Spleen (tissue), 11 donors: ENCODE measurements around the gene NCOA1. TPM values are rescaled to one million over a fixed set of nuclear protein-coding genes. Genes with fewer than 3 reads are reported as not detected.

Experiments used
- DNase-seq: peaks from one replicate; pipeline ENCODE4 v3.0.0-alpha.2; 2020
- H3K27ac ChIP-seq, 8 donors: fragments of 200-600 bp; sonication (generic) in 7 of 8; 1 replicate in 4 of 8; 2 replicates in 4 of 8; pipeline versions ENCODE4 v1.5.0 to v1.8.0; 2016 to 2021; ENCODE audit warnings: inconsistent platforms in 4 of 8, mild to moderate bottlenecking in 4 of 8, moderate library complexity in 1 of 8
- H3K27me3 ChIP-seq, 7 donors: fragments of 200-600 bp; sonication (generic) in 6 of 7; replicated peaks in 1 of 7; 1 replicate in 4 of 7; 2 replicates in 3 of 7; pipeline versions ENCODE4 v1.5.0 to v1.8.0; 2016 to 2021; ENCODE audit warnings: inconsistent platforms in 3 of 7, mild to moderate bottlenecking in 1 of 7
- H3K36me3 ChIP-seq, 6 donors: fragments of 200-600 bp; sonication (generic) in 5 of 6; 1 replicate in 4 of 6; 2 replicates in 2 of 6; pipeline versions ENCODE4 v1.5.0 to v1.8.0; 2016 to 2021; ENCODE audit warnings: inconsistent platforms in 2 of 6
- H3K4me1 ChIP-seq, 6 donors: fragments of 200-600 bp; sonication (generic) in 5 of 6; 1 replicate in 3 of 6; 2 replicates in 3 of 6; pipeline versions ENCODE4 v1.5.0 to v1.8.0; 2016 to 2021; ENCODE audit warnings: inconsistent platforms in 3 of 6
- H3K4me3 ChIP-seq, 8 donors: fragments of 200-600 bp; sonication (generic) in 7 of 8; 1 replicate in 4 of 8; 2 replicates in 4 of 8; pipeline versions ENCODE4 v1.5.0 to v1.8.0; 2016 to 2021; ENCODE audit warnings: inconsistent platforms in 4 of 8, mild to moderate bottlenecking in 4 of 8, moderate library complexity in 2 of 8
- H3K9me3 ChIP-seq, 8 donors: fragments of 200-600 bp; sonication (generic) in 7 of 8; 1 replicate in 4 of 8; 2 replicates in 4 of 8; pipeline versions ENCODE4 v1.5.0 to v1.8.0; 2016 to 2021; ENCODE audit warnings: inconsistent platforms in 4 of 8
- POLR2A ChIP-seq, 3 donors: fragments of 450-650 bp; IDR thresholded peaks; one replicate each; pipeline ENCODE4 v1.5.1; 2017; ENCODE audit warnings: antibody characterized with exemption in 3 of 3, mild to moderate bottlenecking in 1 of 3
- POLR2AphosphoS5 ChIP-seq, 3 donors: sonication (generic); formaldehyde crosslinking; IDR thresholded peaks; one replicate each; pipeline ENCODE4 v1.5.1; 2017; ENCODE audit warnings: antibody characterized with exemption in 3 of 3
- WGBS, 5 donors: extraction: QIAGEN DNeasy Blood & Tissue Kit in 3 of 5; methylation state at CpG; one replicate each; pipeline versions ENCODE4 v1.1.5 to v1.1.7; 2013 to 2018; 5-methylcytosine and 5-hydroxymethylcytosine counted together
- intact Hi-C: fragments of 100-400 bp; cut with DNase I; formaldehyde crosslinking; loops from one replicate; pipeline ENCODE4 v1.15.0; 2023; ENCODE audit warnings: low total_unique reads
- polyA plus RNA-seq, 3 donors: library from polyadenylated mRNA; stranded (reverse); fragments of 200-250 nt; gene quantifications; one replicate each; pipeline ENCODE4 v1.2.1, GENCODE V29; 2013
- total RNA-seq, 7 donors: library from RNA; depleted of rRNA in 3 of 7; stranded (reverse); fragments of >200 nt in 3 of 7; fragmentation: NEBNext Ultra II Directional in 4 of 7; extraction: Animal tissue kit (Norgen Biotek cat#: 25700) in 4 of 7; gene quantifications; one replicate each; pipeline versions ENCODE4 v1.1.0 to v1.2.1, GENCODE V29; 2016 to 2021
- TF ChIP-seq, protein P1 (sequence below), 11 experiments: fragments of 200-600 bp in 7 of 11; fragments of 450-650 bp in 4 of 11; sonication (generic) in 4 of 11; IDR thresholded peaks in 8 of 11; conservative IDR thresholded peaks in 3 of 11; 1 replicate in 7 of 11; 2 replicates in 4 of 11; pipeline versions ENCODE4 v1.4.0 to v1.8.0; 2016 to 2021; ENCODE audit warnings: antibody characterized with exemption in 11 of 11, inconsistent platforms in 4 of 11, mild to moderate bottlenecking in 1 of 11
- donor health status: healthy with polysubstance abuse.
- donor health status: DM: no; HTN: no; CAD: no; lungs with moderate emphysema.
- donor health status: DM: no; HTN: no; CAD: no.
- donor health status: Bipolar disorder and iron deficiency.
- donor health status: healthy.
- donor health status: DM: no; HTN: no; CAD: no.
- donor health status: DM: yes; HTN: yes; CAD: no.

Gene NCOA1
- total and polyA plus RNA-seq, 10 donors: 4.4 to 73.6 (median 54.4) TPM

DNA sequence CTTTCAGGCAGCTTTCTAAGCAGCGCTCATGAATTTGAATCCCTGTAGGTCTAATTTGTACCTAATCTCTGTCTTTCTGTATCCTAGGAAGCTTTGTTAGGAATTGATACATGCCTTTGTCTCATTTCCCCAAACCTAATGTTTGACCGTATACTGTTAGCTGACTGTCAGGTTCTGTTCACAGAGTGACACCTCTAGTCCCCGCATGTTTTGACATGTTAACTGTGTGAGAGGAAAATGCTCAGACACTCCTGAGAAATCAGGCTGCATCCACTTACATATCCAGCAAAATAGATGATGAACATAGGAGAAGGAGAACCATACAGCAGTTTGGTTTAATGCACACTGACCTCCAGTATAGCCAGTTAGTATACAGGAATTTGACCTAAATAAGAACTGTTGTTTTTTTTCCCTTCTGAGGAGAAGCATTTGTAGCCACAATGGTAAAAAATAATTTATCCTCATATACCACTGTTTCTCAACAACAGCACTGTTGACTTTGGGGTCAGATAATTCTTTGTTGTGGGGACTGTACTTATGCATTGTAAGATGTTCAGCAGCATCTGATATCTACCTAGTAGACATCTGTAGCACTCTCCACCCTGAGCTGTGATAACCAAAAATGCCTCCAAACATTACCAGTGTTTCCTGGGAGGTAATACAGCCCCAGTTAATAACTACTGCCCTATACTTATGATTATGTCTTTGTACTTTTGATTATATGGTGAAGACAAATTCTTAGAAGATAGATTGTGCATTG is 130.9 kb downstream of the NCOA1 start:
- peaks cover 0 to 25% (median 0%) of the 10 kb centered on the region in 6 donors for H3K4me1 ChIP-seq
- no peaks in the 10 kb centered on the region for H3K36me3 ChIP-seq
- no peaks in the 10 kb centered on the region for H3K27me3 ChIP-seq
- DNase-seq: no peak
- H3K9me3 ChIP-seq: no peaks in the 10 kb centered on the region
- intact Hi-C loops: no loop called here
- no peak overlapping the region for H3K4me3 ChIP-seq
- no peak overlapping the region for H3K27ac ChIP-seq
- WGBS, 5 donors: 59 to 83% (median 64%) methylated on average over 3 of the region's 3 CpGs
- TF ChIP-seq, protein P1, sequence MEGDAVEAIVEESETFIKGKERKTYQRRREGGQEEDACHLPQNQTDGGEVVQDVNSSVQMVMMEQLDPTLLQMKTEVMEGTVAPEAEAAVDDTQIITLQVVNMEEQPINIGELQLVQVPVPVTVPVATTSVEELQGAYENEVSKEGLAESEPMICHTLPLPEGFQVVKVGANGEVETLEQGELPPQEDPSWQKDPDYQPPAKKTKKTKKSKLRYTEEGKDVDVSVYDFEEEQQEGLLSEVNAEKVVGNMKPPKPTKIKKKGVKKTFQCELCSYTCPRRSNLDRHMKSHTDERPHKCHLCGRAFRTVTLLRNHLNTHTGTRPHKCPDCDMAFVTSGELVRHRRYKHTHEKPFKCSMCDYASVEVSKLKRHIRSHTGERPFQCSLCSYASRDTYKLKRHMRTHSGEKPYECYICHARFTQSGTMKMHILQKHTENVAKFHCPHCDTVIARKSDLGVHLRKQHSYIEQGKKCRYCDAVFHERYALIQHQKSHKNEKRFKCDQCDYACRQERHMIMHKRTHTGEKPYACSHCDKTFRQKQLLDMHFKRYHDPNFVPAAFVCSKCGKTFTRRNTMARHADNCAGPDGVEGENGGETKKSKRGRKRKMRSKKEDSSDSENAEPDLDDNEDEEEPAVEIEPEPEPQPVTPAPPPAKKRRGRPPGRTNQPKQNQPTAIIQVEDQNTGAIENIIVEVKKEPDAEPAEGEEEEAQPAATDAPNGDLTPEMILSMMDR (IDR thresholded peaks at IDR 0.05 in 8 of 11, conservative IDR thresholded peaks at IDR 0.05 in 3 of 11): no peak
- TF ChIP-seq POLR2A (IDR thresholded peaks at IDR 0.05): no peak
- no peak for TF ChIP-seq POLR2AphosphoS5 (IDR thresholded peaks at IDR 0.05)

DNA sequence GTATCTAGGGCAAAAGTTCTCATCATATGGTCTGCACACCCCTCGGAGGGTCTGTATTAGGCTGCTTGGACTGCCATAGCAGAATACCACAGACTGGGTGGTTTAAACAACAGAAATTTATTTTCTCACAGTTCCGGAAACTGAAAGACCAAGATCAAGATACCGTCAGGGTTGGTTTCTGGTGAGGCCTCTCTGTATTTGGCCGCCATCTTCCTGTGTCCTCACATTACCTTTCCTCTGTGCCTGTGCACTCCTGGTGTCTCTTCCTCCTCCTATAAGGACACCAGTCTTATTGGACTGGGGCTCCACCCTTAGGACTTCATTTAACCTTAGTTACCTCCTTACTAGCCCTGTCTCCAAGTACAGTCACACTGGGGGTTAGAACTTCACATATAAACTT is 132.5 kb downstream of the NCOA1 start:
- H3K36me3 ChIP-seq: no peaks in the 10 kb centered on the region
- intact Hi-C loops: no loop called here
- TF ChIP-seq POLR2AphosphoS5 (IDR thresholded peaks at IDR 0.05) (no peak), POLR2A (IDR thresholded peaks at IDR 0.05) (no peak)
- TF ChIP-seq, protein P1 (IDR thresholded peaks at IDR 0.05 in 8 of 11, conservative IDR thresholded peaks at IDR 0.05 in 3 of 11): no peak
- H3K27ac ChIP-seq: no peak overlapping the region
- WGBS, 5 donors: 90 to 97% (median 95%) methylated on average over 4 of the region's 4 CpGs
- no peak overlapping the region for H3K4me3 ChIP-seq
- no peaks in the 10 kb centered on the region for H3K27me3 ChIP-seq
- no peak for DNase-seq
- no peaks in the 10 kb centered on the region for H3K9me3 ChIP-seq
- H3K4me1 ChIP-seq: peaks cover 0 to 25% (median 0%) of the 10 kb centered on the region in 6 donors

DNA sequence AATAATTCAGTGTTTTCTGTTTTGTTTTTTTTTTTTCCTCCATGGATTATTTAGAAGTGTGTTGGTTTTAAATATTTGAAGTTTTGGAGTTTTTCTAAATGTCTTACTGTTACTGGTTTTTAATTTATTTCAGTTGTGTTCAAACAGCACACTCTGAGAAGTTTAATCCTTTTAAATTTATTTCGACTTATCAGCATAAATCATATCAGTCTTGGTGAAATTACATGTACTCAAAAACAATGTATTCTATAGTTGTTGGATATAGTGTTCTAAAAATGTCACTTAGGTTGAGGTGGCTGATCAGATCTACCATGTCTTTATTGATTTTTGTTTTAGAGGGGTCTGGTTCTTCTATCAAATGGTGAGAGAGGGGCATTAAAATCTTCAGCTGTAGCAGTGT is 134.7 kb downstream of the NCOA1 start:
- no peak for DNase-seq
- 90 to 98% (median 96%) methylated on average over 1 of the region's 1 CpG for WGBS, 5 donors

DNA sequence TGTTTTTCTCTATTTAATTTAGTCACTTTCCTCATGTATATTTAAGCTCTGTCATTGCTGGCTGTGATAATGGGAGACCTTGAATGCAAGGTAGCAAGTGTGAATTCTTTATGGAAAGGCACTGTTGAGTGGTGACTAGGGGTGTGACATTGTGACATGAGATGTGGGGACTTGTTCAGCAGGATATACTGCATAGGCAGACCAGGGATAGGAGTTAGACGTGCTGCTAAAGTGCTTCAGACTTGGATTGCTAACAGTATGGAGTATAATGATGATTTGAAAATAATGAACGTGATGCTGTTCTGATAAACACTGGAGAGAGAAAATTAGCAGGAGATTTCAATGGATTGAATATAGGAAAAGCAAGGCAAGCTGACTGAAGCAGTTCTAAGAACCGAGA is 135.1 kb downstream of the NCOA1 start:
- intact Hi-C loops: no loop called here
- Histone ChIP-seq H3K4me1 (peaks cover 0 to 17% (median 0%) of the 10 kb centered on the region in 6 donors), H3K27ac (no peak overlapping the region), H3K27me3 (no peaks in the 10 kb centered on the region), H3K9me3 (no peaks in the 10 kb centered on the region), H3K36me3 (no peaks in the 10 kb centered on the region), H3K4me3 (no peak overlapping the region)
- no peak for DNase-seq
- 88 to 93% (median 91%) methylated on average over 3 of the region's 3 CpGs for WGBS, 5 donors
- TF ChIP-seq POLR2AphosphoS5 (IDR thresholded peaks at IDR 0.05) (no peak), POLR2A (IDR thresholded peaks at IDR 0.05) (no peak)
- TF ChIP-seq, protein P1 (IDR thresholded peaks at IDR 0.05 in 8 of 11, conservative IDR thresholded peaks at IDR 0.05 in 3 of 11): no peak

More for the DNA sequence above, 134.7 kb downstream of the NCOA1 start:
- intact Hi-C loops: no loop called here
- H3K27ac ChIP-seq: no peak overlapping the region
- no peak for TF ChIP-seq POLR2AphosphoS5 (IDR thresholded peaks at IDR 0.05)
- TF ChIP-seq, protein P1 (IDR thresholded peaks at IDR 0.05 in 8 of 11, conservative IDR thresholded peaks at IDR 0.05 in 3 of 11): no peak
- no peak for TF ChIP-seq POLR2A (IDR thresholded peaks at IDR 0.05)
- no peaks in the 10 kb centered on the region for H3K9me3 ChIP-seq
- no peaks in the 10 kb centered on the region for H3K27me3 ChIP-seq
- no peaks in the 10 kb centered on the region for H3K36me3 ChIP-seq
- H3K4me1 ChIP-seq: peaks cover 0 to 21% (median 0%) of the 10 kb centered on the region in 6 donors
- no peak overlapping the region for H3K4me3 ChIP-seq
